ENCODE measurements around the gene CLIP1.

DNA sequence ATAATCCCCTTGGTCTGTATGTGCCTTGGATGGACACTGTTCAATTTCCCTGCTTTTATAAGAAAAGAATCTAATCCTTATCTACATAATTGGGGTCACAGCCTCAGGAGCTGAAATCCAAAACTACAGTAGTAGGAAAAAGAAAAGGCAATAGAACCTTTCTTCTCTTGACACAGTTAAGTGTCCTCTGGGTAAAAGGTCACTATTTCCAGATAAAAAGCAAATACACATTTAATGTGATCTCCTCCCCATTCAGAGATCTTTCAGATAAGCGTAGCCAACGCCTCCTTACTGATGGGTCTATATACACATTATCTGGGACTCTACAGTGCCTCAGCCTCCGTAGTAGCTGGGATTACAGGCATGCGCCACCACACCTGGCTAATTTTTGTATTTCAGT, 73.4 kb downstream of the CLIP1 start:
- no peak for TF ChIP-seq POLR2A (IDR thresholded peaks at IDR 0.05)
- TF ChIP-seq, protein P1, sequence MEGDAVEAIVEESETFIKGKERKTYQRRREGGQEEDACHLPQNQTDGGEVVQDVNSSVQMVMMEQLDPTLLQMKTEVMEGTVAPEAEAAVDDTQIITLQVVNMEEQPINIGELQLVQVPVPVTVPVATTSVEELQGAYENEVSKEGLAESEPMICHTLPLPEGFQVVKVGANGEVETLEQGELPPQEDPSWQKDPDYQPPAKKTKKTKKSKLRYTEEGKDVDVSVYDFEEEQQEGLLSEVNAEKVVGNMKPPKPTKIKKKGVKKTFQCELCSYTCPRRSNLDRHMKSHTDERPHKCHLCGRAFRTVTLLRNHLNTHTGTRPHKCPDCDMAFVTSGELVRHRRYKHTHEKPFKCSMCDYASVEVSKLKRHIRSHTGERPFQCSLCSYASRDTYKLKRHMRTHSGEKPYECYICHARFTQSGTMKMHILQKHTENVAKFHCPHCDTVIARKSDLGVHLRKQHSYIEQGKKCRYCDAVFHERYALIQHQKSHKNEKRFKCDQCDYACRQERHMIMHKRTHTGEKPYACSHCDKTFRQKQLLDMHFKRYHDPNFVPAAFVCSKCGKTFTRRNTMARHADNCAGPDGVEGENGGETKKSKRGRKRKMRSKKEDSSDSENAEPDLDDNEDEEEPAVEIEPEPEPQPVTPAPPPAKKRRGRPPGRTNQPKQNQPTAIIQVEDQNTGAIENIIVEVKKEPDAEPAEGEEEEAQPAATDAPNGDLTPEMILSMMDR (IDR thresholded peaks at IDR 0.05 in 4 of 5, conservative IDR thresholded peaks at IDR 0.05 in 1 of 5) = no peak

Measured in gastrocnemius medialis (tissue), 4 donors.